Measurements from ENCODE around the gene NOL4L. TPM values are rescaled to one million over a fixed set of nuclear protein-coding genes. Genes with fewer than 3 reads are reported as not detected.

Gene NOL4L
- total and polyA plus RNA-seq, 12 donors, result 1.5 to 10.1 (median 5.1) TPM

DNA sequence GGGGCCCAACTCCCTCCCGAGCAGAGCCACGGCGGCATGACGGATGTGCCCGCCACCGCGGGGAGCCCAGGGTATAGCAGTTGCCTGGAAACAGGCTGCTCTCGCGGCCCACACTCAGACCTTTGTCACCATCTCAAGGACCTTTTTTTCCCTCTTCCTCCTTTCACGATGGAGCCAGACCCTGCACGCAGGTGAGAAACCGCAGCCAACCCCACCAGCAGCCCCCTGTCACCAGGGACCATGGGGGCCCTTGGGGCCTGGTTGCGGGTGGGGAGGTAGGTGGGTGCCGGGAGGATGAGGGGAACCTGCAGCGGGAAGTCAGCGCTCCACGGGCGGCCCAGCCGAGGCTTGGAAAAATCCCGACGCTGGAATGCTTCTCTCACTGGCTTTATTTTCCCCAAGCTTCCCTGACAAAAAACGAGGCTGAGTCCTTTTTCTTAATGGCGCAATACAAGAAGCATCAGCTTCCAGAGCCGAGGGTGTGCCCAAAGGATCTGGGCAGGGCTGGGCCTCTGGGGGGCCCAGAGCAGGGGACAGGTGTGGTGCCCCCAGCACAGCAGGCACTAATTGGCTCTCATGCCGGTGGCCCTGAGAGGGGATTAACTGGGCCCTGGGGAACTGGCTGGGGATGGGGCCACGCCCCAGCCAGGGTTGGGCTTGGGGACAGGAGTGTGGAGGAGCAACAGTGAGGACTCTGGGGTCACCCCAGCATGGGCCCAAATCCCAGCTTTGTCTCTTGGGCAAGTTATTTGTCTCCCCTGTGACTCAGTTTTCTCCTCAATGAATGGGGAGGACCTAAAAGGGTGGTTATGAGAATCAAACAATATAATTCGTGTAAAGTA is 23.9 kb downstream of the NOL4L start:
- intact Hi-C loops (cut with DNase I), result no loop called here
- peaks cover 0 to 7% (median 0%) of the 10 kb centered on the region in 7 donors for H3K27me3 ChIP-seq
- no peak overlapping the region for H3K4me3 ChIP-seq
- 53% methylated on average over 27 of the region's 27 CpGs for WGBS, 2 donors
- H3K4me1 ChIP-seq, result peaks cover 0 to 19% (median 0%) of the 10 kb centered on the region in 9 donors
- no peaks in the 10 kb centered on the region for H3K9me3 ChIP-seq
- H3K36me3 ChIP-seq, result no peaks in the 10 kb centered on the region
- TF ChIP-seq, protein P1, sequence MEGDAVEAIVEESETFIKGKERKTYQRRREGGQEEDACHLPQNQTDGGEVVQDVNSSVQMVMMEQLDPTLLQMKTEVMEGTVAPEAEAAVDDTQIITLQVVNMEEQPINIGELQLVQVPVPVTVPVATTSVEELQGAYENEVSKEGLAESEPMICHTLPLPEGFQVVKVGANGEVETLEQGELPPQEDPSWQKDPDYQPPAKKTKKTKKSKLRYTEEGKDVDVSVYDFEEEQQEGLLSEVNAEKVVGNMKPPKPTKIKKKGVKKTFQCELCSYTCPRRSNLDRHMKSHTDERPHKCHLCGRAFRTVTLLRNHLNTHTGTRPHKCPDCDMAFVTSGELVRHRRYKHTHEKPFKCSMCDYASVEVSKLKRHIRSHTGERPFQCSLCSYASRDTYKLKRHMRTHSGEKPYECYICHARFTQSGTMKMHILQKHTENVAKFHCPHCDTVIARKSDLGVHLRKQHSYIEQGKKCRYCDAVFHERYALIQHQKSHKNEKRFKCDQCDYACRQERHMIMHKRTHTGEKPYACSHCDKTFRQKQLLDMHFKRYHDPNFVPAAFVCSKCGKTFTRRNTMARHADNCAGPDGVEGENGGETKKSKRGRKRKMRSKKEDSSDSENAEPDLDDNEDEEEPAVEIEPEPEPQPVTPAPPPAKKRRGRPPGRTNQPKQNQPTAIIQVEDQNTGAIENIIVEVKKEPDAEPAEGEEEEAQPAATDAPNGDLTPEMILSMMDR (IDR thresholded peaks at IDR 0.05), result no peak
- ATAC-seq (no peak), DNase-seq (no peak)
- no peak overlapping the region for H3K27ac ChIP-seq

DNA sequence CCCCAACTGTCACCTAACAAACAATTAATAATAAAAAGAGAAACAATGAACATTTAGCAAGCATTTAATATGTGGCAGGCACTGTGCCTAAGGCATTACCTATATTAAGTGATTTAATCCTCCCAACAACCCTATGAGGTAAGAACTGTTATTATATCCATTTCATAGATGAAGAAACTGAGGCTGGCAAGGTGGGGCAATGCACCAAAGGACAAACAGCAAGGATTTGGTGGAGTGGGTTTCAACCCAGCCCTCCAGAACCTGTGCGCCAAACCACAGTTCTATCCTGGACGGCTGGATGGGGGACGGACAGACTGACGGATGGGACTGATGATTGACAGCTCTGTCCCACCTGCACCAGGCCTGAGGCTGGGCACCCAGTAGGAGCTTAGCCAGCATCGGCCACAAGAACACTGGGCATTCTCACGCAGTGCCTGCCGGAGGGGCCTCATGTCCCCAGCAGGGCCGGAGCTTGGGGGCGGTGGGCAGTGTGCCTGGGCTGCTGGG is 24.6 kb downstream of the NOL4L start:
- Histone ChIP-seq H3K36me3 (no peaks in the 10 kb centered on the region), H3K27ac (no peak overlapping the region), H3K4me1 (peaks cover 0 to 12% (median 0%) of the 10 kb centered on the region in 9 donors), H3K9me3 (no peaks in the 10 kb centered on the region), H3K27me3 (peaks cover 0 to 7% (median 0%) of the 10 kb centered on the region in 7 donors), H3K4me3 (no peak overlapping the region)
- intact Hi-C loops (cut with DNase I), result no loop called here
- no peak for DNase-seq
- TF ChIP-seq, protein P1 (IDR thresholded peaks at IDR 0.05), result no peak
- no peak for ATAC-seq
- 83 to 90% methylated on average over 9 of the region's 9 CpGs for WGBS, 2 donors

DNA sequence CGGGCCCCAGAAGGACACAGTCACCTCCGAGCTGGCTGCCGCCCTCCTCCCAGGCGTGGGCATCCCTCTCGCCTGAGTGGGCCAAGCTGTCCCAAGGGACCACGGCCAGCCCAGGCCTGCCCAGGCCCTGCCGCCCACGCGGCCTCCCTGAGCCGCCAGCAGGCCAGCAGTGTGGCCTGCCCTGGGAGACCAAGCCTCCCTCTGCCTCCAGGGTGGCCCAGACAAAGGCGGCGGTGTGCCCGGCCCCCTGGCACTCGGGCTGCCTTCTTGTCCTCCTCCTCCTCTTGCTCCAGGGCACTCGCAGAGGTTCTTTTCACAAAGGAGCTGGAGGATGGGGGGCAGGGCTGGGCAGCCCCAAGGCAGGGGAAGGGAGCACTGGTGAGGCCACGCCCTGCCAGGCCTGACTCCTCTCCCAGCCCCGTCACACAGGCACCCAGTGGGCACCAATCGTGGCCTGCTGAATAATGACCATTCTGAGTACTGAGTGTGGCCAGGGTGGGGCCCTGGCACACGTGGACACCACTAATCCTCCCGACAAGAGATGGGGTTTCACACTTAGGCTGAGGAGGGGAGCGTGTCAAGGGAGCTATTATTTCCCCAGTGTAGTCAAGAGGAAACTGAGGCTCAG is 25.3 kb downstream of the NOL4L start:
- WGBS, 2 donors, result 87 to 88% methylated on average over 21 of the region's 21 CpGs
- intact Hi-C loops (cut with DNase I), result no loop called here

DNA sequence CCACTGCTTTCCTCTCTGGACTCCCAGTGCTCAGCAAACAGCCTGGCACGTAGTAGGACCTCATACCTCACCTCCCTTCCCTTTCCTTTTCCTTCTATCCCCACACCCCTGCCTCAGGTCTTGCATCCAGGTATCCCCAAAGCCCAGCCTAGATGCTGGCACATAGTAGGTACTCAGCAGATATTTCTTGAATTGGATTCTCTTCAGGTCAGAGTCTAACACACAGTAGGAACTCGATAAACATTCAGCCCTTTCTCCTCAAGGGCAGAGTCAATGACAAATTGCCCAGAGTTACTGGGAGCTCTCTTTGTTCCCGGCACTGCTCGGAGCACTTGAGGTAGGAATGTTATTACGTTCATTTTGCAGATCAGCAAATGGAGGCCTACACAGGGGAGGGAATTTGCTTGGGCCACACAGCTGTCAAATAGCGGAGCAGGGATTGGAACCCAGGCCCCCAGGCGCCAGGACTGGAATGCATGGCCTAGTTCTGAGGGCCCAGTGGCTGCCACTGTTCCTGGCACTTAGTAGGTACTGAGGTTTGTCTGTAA is 25.9 kb downstream of the NOL4L start:
- H3K9me3 ChIP-seq, result no peaks in the 10 kb centered on the region
- no peak for DNase-seq
- H3K4me3 ChIP-seq, result no peak overlapping the region
- no peak for ATAC-seq
- TF ChIP-seq, protein P1 (IDR thresholded peaks at IDR 0.05), result no peak
- H3K27me3 ChIP-seq, result peaks cover 0 to 7% (median 0%) of the 10 kb centered on the region in 7 donors
- H3K27ac ChIP-seq, result no peak overlapping the region
- intact Hi-C loops (cut with DNase I), result no loop called here
- no peaks in the 10 kb centered on the region for H3K36me3 ChIP-seq
- 87 to 89% methylated on average over 7 of the region's 7 CpGs for WGBS, 2 donors
- peaks cover 0 to 5% (median 0%) of the 10 kb centered on the region in 9 donors for H3K4me1 ChIP-seq

More for the DNA sequence above, 25.3 kb downstream of the NOL4L start:
- H3K27me3 ChIP-seq, result peaks cover 0 to 7% (median 0%) of the 10 kb centered on the region in 7 donors
- H3K27ac ChIP-seq, result no peak overlapping the region
- TF ChIP-seq, protein P1 (IDR thresholded peaks at IDR 0.05), result no peak
- H3K36me3 ChIP-seq, result no peaks in the 10 kb centered on the region
- DNase-seq, result no peak
- peaks cover 0 to 5% (median 0%) of the 10 kb centered on the region in 9 donors for H3K4me1 ChIP-seq
- no peaks in the 10 kb centered on the region for H3K9me3 ChIP-seq
- peak in 1 of 8 donors; percentile 11 for ATAC-seq
- no peak overlapping the region for H3K4me3 ChIP-seq
